ENCODE results near the gene TRIM17.

The TRIM17 gene

DNA sequence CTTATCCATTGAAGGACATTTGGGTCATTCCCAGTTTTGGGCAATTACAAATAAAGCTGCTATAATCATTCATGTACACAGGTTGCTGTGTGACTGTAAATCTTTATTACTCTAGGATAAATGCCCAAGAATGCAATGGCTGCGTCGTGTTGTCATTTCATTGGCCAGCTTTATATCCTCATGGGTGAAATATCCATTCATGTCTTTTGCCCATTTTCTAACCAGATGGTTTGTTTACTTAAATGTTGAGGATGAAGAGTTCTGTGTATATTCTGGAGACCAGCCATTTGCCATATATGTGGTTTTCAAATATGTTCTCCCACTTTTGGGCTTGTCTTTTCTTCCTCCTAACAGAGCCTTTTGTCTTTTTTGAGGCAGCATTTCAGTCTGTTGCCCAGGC lies 35.3 kb downstream of the TRIM17 start:
- DNase-seq (ENCODE audit: low read depth in 3 of 3, low spot score in 1 of 3) = no peak

DNA sequence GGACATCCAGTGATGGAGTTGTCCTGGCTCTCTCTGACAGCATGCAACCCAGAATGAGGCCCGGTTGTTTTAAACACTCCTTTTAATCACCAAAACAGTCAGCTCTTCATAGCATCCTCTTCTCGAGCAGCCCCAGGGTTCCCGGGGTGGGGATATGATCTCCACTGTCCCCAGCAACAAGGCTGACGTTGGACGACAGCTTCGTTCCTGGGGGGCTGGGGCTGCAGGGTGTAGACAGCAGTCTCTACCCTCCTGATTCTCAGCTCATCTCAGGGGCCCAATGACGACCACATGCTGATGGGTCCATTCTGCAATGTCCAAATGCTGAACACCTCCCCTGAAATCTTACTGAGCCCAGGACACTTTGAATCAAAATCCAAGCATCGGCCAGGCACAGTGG lies 37.0 kb downstream of the TRIM17 start:
- no peak for DNase-seq (ENCODE audit: low read depth in 3 of 3, low spot score in 1 of 3)

- DNase-seq (ENCODE audit: low read depth in 3 of 3, low spot score in 1 of 3) = no peak
Measured at GRCh38 chr1:228378873-228379460, 37.7 kb downstream of the TRIM17 start.

DNA sequence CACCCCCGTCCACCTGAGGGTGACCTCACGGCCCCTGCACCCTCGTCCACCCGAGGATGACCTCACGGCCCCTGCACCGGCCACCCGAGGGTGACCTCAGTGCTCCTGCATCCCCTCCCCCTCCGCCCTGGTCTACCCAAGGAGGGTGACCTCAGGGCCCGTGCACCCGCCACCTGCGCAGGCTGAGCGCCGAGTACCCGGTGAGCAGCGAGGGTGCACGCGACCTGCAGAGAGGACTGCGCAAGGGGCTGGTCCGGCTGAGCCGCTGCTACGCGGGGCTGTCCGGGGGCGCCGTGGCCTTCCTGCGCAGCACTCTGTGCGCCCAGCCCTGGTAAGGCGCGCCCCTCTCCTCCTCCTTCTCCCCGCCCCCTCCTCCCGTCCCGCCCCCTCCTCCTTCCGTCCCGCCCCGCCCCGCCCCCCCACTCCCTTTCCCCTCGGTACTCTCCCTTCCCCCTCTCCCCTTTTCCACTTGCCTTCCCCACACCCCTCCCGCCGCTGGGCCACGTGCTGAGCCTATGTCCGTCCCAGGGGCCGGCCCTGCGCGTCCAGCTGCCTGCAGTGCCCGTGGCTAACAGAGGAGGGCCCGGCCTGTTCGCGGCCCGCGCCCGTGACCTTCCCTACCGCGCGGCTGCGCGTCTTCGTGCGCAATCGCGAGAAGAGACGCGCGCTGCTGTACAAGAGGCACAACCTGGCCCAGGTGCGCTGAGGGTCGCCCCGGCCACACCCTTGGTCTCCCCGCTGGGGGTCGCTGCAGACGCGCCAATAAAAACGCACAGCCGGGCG lies 38.4 kb downstream of the TRIM17 start:
- DNase-seq (ENCODE audit: low read depth in 3 of 3, low spot score in 1 of 3) = peak in 2 of 3 donors; percentile 13 to 41

DNA sequence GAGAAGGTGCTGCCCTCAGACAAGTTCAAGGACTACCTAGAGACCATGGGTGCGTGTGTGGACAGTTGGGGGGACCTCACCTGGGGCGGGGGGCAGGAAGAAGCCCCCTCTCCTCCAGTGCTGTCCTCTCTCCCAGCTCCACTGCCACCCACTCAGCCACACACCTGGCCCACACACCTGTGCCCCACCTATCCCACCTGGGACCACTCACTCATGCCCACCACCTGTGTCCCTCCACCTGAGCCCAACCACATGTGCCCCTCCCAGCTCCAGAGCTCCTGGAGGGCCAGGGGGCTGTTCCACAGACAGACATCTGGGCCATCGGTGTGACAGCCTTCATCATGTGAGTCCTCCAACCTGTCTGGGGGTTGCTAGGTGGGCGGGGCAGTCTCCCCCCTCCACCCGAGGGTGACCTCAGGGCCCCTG lies 39.0 kb downstream of the TRIM17 start:
- DNase-seq (ENCODE audit: low read depth in 3 of 3, low spot score in 1 of 3) = no peak

- DNase-seq (ENCODE audit: low read depth in 3 of 3, low spot score in 1 of 3) = no peak
Measured at GRCh38 chr1:228376651-228377631, 39.7 kb downstream of the TRIM17 start.

GRCh38 chr1:228376262-228376628 lies 40.4 kb downstream of the TRIM17 start:
- no peak for DNase-seq (ENCODE audit: low read depth in 3 of 3, low spot score in 1 of 3)

GRCh38 chr1:228375578-228376261 lies 40.9 kb downstream of the TRIM17 start:
- no peak for DNase-seq (ENCODE audit: low read depth in 3 of 3, low spot score in 1 of 3)

- no peak for DNase-seq (ENCODE audit: low read depth in 3 of 3, low spot score in 1 of 3)
Measured at GRCh38 chr1:228374711-228375577, 41.7 kb downstream of the TRIM17 start.

DNA sequence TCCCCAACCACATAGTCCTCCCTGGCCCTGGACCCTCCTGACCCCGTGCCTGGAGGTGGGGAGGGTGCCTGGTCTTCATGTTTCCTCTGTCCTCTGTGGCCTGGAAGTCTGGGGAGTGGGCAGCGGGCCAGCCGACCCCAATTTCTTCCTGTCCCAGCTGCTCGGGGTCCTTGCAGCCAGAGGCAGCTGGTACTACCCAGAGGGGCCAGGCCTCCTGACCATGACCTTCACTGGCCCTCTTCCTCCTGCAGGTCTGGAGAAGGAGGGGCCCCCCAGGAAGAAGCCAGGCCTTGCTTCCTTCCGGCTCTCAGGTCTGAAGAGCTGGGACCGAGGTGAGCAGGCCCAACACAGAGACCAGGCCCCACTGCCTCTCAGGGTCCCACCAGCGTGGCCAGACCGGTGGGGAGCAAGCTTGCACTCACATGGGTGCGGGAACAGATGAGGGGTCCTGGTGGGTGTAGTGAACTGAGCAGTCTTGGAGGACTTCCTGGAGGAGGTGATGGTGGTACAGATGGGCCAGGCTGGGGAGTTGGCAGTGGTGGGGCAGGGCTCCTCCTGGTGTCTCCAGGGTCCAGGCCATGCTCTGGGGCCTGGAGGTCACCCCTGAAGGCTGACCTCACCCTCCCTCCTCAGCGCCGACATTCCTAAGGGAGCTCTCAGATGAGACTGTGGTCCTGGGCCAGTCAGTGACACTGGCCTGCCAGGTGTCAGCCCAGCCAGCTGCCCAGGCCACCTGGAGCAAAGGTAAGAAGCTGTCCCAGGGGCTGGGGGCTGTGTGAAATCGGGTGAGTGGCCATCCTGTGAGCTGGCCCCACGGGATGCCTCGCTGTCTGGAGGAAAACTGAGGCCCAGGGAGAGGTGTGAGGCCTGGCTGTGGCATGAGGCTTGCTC lies 42.7 kb downstream of the TRIM17 start:
- DNase-seq (ENCODE audit: low read depth in 3 of 3, low spot score in 1 of 3) = no peak

- no peak for DNase-seq (ENCODE audit: low read depth in 3 of 3, low spot score in 1 of 3)
Measured at GRCh38 chr1:228373004-228373680, 43.5 kb downstream of the TRIM17 start.

DNA sequence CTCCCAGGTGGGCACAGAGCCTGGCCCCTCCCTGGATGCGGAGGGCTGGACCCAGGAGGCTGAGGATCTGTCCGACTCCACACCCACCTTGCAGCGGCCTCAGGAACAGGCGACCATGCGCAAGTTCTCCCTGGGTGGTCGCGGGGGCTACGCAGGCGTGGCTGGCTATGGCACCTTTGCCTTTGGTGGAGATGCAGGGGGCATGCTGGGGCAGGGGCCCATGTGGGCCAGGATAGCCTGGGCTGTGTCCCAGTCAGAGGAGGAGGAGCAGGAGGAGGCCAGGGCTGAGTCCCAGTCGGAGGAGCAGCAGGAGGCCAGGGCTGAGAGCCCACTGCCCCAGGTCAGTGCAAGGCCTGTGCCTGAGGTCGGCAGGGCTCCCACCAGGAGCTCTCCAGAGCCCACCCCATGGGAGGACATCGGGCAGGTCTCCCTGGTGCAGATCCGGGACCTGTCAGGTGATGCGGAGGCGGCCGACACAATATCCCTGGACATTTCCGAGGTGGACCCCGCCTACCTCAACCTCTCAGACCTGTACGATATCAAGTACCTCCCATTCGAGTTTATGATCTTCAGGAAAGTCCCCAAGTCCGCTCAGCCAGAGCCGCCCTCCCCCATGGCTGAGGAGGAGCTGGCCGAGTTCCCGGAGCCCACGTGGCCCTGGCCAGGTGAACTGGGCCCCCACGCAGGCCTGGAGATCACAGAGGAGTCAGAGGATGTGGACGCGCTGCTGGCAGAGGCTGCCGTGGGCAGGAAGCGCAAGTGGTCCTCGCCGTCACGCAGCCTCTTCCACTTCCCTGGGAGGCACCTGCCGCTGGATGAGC lies 44.3 kb downstream of the TRIM17 start:
- DNase-seq (ENCODE audit: low read depth in 3 of 3, low spot score in 1 of 3) = no peak

DNA sequence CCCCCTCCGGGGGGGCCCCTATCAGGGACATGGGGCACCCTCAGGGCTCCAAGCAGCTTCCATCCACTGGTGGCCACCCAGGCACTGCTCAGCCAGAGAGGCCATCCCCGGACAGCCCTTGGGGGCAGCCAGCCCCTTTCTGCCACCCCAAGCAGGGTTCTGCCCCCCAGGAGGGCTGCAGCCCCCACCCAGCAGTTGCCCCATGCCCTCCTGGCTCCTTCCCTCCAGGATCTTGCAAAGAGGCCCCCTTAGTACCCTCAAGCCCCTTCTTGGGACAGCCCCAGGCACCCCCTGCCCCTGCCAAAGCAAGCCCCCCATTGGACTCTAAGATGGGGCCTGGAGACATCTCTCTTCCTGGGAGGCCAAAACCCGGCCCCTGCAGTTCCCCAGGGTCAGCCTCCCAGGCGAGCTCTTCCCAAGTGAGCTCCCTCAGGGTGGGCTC lies 44.9 kb downstream of the TRIM17 start:
- no peak for DNase-seq (ENCODE audit: low read depth in 3 of 3, low spot score in 1 of 3)

GRCh38 chr1:228370941-228371740 lies 45.5 kb downstream of the TRIM17 start:
- DNase-seq (ENCODE audit: low read depth in 3 of 3, low spot score in 1 of 3) = no peak

DNA sequence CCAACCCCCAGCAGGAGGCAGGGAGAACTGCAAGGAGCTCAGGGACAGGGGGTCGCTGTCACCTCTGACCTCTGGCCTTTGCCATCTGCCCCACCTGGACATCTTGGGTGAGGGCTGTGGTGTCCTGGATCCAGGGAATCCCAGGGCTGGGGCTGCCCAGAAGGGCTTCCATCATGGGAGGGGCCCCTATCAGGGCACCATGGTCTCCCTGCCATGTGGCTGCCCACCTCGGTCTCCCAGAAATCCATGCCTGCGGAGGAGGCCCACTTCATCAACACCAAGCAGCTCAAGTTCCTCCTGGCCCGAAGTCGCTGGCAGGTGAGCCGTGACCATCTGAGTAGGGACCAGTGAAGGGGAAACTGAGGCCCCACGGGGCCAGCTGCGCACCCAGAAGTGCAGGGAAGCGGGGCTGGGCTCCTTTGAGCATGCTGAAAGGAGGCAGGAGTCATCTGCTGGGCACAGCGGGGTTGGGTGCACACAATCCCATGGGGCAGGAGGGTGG lies 46.2 kb downstream of the TRIM17 start:
- no peak for DNase-seq (ENCODE audit: low read depth in 3 of 3, low spot score in 1 of 3)

DNA sequence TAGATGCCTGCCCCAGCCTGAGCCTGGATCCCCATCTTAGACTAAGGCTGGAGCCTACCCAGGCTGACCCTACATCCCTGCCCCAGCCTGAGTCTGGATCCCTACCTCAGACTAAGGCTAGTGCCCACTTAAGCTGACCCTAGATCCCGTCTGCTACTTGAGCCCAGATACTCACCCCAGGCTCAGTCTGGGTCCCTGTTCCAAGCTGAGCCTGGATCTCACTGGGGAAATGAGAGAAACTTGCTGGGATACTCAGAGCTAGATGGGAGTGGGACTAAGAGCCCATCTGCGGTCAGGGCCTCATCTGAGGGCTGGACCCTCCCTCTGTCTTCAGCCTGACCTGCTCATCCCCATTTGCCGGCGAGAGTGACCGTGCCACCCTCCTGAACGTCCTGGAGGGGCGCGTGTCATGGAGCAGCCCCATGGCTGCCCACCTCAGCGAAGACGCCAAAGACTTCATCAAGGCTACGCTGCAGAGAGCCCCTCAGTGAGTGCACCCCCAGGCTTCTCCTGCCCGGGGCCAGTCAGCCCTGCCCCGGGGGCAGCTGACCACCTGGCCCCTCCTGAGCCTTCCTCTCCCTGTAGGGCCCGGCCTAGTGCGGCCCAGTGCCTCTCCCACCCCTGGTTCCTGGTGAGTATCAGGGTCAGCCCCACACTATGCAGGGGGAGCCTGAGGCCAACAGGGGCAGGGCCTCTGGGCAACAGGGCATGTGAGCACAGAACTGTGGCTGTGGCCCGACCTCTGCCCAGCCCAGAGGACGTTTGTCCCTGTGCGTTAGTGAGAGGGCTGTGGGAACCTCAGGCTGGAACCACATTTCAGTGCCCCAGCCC lies 46.8 kb downstream of the TRIM17 start:
- no peak for DNase-seq (ENCODE audit: low read depth in 3 of 3, low spot score in 1 of 3)

Measured in stimulated activated CD4-positive, alpha-beta T cell treated with anti-CD3 and anti-CD28 coated beads, TNF-alpha, amount 100 ng/mL, for 1 hour (primary cell).